ENCODE measurements around the gene SDCBP2. TPM values are rescaled to one million over a fixed set of nuclear protein-coding genes. Genes with fewer than 3 reads are reported as not detected.

Gene SDCBP2
- total and polyA plus RNA-seq, 2 donors (not counting 1 experiment from before 2014, with no cell fraction given): 1.2 to 1.3 TPM

DNA sequence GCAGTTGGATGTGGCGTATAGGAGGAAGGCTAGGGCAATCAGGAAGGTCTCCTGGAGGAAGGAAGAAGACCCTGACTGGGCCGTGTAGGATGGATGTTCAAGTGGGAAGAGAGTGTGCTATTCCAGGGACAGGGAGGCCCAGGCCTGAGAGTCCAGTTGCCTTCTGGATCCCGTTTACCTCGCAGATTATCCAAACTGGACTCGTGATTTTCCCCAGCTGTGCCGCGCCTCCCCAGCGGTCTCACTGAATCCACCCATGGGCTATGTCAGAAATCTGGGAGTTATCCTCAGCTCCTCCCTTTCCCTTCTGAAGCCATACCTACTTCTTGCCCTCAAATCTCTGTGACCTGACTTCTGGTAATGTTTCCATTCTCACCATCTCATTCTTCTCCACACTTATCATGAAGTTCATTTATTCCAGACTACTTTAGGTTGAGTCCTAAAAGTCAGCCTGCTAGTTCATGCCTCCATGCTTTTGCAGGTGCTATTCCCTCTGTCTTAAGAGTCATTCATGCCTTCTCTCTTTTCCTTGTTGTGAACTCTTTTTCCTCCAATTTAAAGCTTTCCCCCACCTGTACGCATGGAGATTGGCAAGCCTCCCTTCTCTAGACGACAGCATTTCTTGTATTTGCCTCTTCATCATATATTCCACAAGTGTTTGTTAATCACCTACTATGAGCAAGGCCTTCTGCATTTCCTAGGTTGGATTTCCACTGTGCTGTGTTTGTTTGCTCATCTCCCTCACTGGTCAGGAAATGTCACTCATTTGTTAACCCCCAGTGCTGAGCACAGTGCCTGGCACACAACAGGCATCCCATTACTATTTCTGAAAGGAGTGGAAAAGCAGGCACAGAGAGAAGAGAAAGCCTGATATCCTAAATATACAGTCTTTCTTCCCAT lies 2.7 kb downstream of the SDCBP2 start:
- Mint-ChIP-seq H3K27ac (no peak overlapping the region), H3K9me3 (ENCODE audit: insufficient read depth) (no peaks in the 10 kb centered on the region), H3K4me3 (no peak overlapping the region), H3K4me1 (peaks cover 39% of the 10 kb centered on the region), H3K27me3 (no peaks in the 10 kb centered on the region)
- ATAC-seq (ENCODE audit: low read depth) (no peak), DNase-seq (no peak)
- H2AFZ ChIP-seq (ENCODE audit: insufficient read depth, low read depth, low read length, poor library complexity, severe bottlenecking): peak overlapping the region; percentile 77
- peak overlapping the region; percentile 34 to 99 (median 93) for H3K4me3 ChIP-seq (ENCODE audit: control extremely low read depth in 1 of 5, extremely low read depth in 1 of 5, insufficient read depth in 1 of 5, low read depth in 2 of 5, low read length in 4 of 5)
- H3K36me3 ChIP-seq (replicated peaks in 1 of 2; ENCODE audit: control extremely low read depth in 1 of 2, control insufficient read depth in 1 of 2, extremely low read depth in 1 of 2, insufficient read depth in 2 of 2, low read length in 1 of 2): peaks cover 0 to 1% of the 10 kb centered on the region in 2 experiments
- H3K4me1 ChIP-seq (ENCODE audit: control insufficient read depth in 2 of 2, insufficient read depth in 2 of 2, low read length in 2 of 2): peaks cover 31 to 33% of the 10 kb centered on the region in 2 donors
- peak overlapping the region; percentile 98 for H3K9ac ChIP-seq (ENCODE audit: low read length)
- POLR2A ChIA-PET: interaction anchor here (0.6 to 1.2 kb wide), 3 partner anchors 50 to 925 kb away, joined by 3 to 6 read pairs (median 3); partner anchors contain the start of gene FKBP1A
- CTCF ChIA-PET: interaction anchor here (0.6 to 2.3 kb wide), 6 partner anchors 111 to 213 kb away, joined by 3 to 14 read pairs (median 5); no protein-coding TSS in a partner anchor
- H3K9me3 ChIP-seq (ENCODE audit: control extremely low read depth in 1 of 3, control insufficient read depth in 2 of 3, insufficient read depth in 1 of 3, low read length in 2 of 3): no peaks in the 10 kb centered on the region
- 66% methylated on average over 9 of the region's 10 CpGs for WGBS (ENCODE audit: insufficient coverage)
- peaks cover 53% of the 10 kb centered on the region for H3K79me2 ChIP-seq (ENCODE audit: control insufficient read depth, insufficient read depth, low read length)
- H3K27me3 ChIP-seq (replicated peaks in 1 of 4; ENCODE audit: control extremely low read depth in 1 of 4, control insufficient read depth in 3 of 4, insufficient read depth in 4 of 4, low read length in 3 of 4): no peaks in the 10 kb centered on the region
- no peak for TF ChIP-seq EZH2 (IDR thresholded peaks at IDR 0.05; ENCODE audit: borderline replicate concordance, insufficient read depth, low read depth, low read length, poor library complexity, severe bottlenecking)
- TF ChIP-seq, protein P1, sequence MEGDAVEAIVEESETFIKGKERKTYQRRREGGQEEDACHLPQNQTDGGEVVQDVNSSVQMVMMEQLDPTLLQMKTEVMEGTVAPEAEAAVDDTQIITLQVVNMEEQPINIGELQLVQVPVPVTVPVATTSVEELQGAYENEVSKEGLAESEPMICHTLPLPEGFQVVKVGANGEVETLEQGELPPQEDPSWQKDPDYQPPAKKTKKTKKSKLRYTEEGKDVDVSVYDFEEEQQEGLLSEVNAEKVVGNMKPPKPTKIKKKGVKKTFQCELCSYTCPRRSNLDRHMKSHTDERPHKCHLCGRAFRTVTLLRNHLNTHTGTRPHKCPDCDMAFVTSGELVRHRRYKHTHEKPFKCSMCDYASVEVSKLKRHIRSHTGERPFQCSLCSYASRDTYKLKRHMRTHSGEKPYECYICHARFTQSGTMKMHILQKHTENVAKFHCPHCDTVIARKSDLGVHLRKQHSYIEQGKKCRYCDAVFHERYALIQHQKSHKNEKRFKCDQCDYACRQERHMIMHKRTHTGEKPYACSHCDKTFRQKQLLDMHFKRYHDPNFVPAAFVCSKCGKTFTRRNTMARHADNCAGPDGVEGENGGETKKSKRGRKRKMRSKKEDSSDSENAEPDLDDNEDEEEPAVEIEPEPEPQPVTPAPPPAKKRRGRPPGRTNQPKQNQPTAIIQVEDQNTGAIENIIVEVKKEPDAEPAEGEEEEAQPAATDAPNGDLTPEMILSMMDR (IDR thresholded peaks at IDR 0.05): no peak
- intact Hi-C loops (cut with micrococcal nuclease): loop anchor here (5.0 to 10.0 kb wide), 3 partner anchors 51 to 1546 kb away; partner anchors contain the start of genes CSNK2A1 and PTPRA
- H4K20me1 ChIP-seq (ENCODE audit: control insufficient read depth, insufficient read depth, low read length, poor library complexity, severe bottlenecking): no peaks in the 10 kb centered on the region
- H3K4me2 ChIP-seq (replicated peaks; ENCODE audit: low read depth, low read length, poor library complexity, severe bottlenecking): peak overlapping the region; percentile 78
- H3K27ac ChIP-seq (ENCODE audit: low read length in 2 of 2): peak overlapping the region; percentile 92 to 98
